Measurements from ENCODE around the gene MDGA2. TPM values are rescaled to one million over a fixed set of nuclear protein-coding genes. Genes with fewer than 3 reads are reported as not detected.

MDGA2 gene
- total RNA-seq, 1 donor from 2014 or later = 8.7 TPM

GRCh38 chr14:47705683-47706082 is 30.3 kb upstream of the MDGA2 start:
- Mint-ChIP-seq H3K4me1 (no peaks in the 10 kb centered on the region), H3K36me3 (ENCODE audit: low read depth) (peaks cover 3% of the 10 kb centered on the region), H3K27ac (ENCODE audit: unreplicated experiment) (no peak overlapping the region), H3K4me3 (no peak overlapping the region), H3K9me3 (peaks cover 10% of the 10 kb centered on the region), H3K27me3 (ENCODE audit: low read depth) (no peaks in the 10 kb centered on the region)
- TF ChIP-seq CTCF (conservative IDR thresholded peaks at IDR 0.05) = no peak
- DNase-seq (ENCODE audit: low read depth, low spot score) = no peak

- no peaks in the 10 kb centered on the region for H3K4me1 Mint-ChIP-seq
- DNase-seq (ENCODE audit: low read depth, low spot score) = no peak
- peaks cover 1% of the 10 kb centered on the region for H3K9me3 Mint-ChIP-seq
- H3K27me3 Mint-ChIP-seq (ENCODE audit: low read depth) = no peaks in the 10 kb centered on the region
- no peaks in the 10 kb centered on the region for H3K36me3 Mint-ChIP-seq (ENCODE audit: low read depth)
- TF ChIP-seq CTCF (conservative IDR thresholded peaks at IDR 0.05) = no peak
- H3K4me3 Mint-ChIP-seq = no peak overlapping the region
- no peak overlapping the region for H3K27ac Mint-ChIP-seq (ENCODE audit: unreplicated experiment)
These were observed 16.4 kb upstream of the MDGA2 start for GRCh38 chr14:47691829-47692228.

DNA sequence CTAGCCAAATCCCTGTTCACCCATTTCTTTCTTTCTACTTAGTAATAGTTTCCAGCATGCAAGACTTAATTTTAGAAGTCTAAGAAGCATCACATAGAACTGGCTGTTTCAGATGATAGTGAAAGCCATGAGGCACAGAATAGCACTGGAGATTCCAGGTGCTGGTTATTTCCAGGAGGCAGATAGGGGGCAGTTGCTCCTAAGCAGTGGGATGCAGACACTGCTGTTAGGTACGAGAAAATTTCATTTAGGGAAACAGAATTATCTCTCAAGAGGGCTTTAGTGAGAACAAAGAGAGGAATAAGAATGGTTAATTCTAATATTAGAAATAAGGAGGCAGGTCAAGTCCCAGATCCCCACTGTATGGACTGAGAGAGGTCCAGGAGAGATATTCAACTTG is 3.6 kb upstream of the MDGA2 start:
- Mint-ChIP-seq H3K4me1 (peaks cover 15% of the 10 kb centered on the region), H3K27me3 (ENCODE audit: low read depth) (peaks cover 5% of the 10 kb centered on the region), H3K27ac (ENCODE audit: unreplicated experiment) (no peak overlapping the region), H3K36me3 (ENCODE audit: low read depth) (no peaks in the 10 kb centered on the region), H3K4me3 (no peak overlapping the region), H3K9me3 (no peaks in the 10 kb centered on the region)
- TF ChIP-seq CTCF (conservative IDR thresholded peaks at IDR 0.05) = peak; percentile 16
- DNase-seq (ENCODE audit: low read depth, low spot score) = no peak

DNA sequence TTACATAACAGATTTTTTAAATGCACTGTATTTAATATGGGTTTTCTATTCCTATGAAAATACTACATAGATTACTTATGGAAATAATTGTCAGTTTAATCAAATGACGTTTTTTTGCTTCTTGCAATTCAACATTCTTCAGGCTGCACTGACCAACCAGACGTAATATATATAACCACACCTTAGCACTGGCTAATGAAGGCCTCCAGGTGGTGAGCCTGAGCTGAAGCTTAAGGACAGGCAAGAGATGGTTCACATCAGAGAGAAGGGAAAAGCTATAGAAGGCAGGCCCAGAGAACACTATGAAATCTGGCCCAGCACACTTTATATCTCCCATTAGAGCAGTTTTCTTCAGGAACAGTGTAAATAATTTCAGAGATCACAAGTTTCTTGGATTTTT is 2.8 kb upstream of the MDGA2 start:
- H3K4me3 Mint-ChIP-seq = no peak overlapping the region
- H3K4me1 Mint-ChIP-seq = peaks cover 23% of the 10 kb centered on the region
- no peak for TF ChIP-seq CTCF (conservative IDR thresholded peaks at IDR 0.05)
- peaks cover 12% of the 10 kb centered on the region for H3K27me3 Mint-ChIP-seq (ENCODE audit: low read depth)
- H3K36me3 Mint-ChIP-seq (ENCODE audit: low read depth) = no peaks in the 10 kb centered on the region
- no peak overlapping the region for H3K27ac Mint-ChIP-seq (ENCODE audit: unreplicated experiment)
- DNase-seq (ENCODE audit: low read depth, low spot score) = no peak
- H3K9me3 Mint-ChIP-seq = no peaks in the 10 kb centered on the region

DNA sequence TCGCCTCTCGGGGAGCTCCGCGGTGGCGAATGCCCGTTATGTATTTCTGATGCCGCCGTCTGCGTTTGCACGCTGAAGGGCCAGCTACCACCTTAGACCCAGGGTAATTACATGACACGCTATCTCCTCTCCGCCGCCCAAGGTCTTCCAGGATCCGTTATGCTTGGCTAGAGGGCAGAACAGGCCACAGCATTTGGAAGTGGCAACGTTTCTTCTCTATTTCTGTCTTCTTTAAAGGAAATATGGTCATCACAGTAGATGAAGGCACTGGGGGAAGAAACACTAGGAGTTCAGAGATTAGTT is 861 bp upstream of the MDGA2 start:
- no peaks in the 10 kb centered on the region for H3K9me3 Mint-ChIP-seq
- peaks cover 34% of the 10 kb centered on the region for H3K4me1 Mint-ChIP-seq
- H3K4me3 Mint-ChIP-seq = peak overlapping the region; percentile 99
- H3K27me3 Mint-ChIP-seq (ENCODE audit: low read depth) = peaks cover 22% of the 10 kb centered on the region
- no peak for TF ChIP-seq CTCF (conservative IDR thresholded peaks at IDR 0.05)
- H3K36me3 Mint-ChIP-seq (ENCODE audit: low read depth) = no peaks in the 10 kb centered on the region
- H3K27ac Mint-ChIP-seq (ENCODE audit: unreplicated experiment) = peak overlapping the region; percentile 91
- DNase-seq (ENCODE audit: low read depth, low spot score) = no peak
